Stimulated activated CD4-positive, alpha-beta T cell treated with anti-CD3 and anti-CD28 coated beads, Interleukin-15, amount 100 ng/mL, for 48 hours (primary cell): ENCODE results near the gene SYNE1.

Experiments used
- DNase-seq, 2 donors: peaks; one replicate each; pipeline ENCODE4 v3.0.0-alpha.2; 2020; ENCODE audit warnings: low read depth in 2 of 2

The SYNE1 gene

GRCh38 chr6:152184573-152184916, 452.6 kb downstream of the SYNE1 start:
- no peak for DNase-seq

GRCh38 chr6:152180601-152181000, 456.6 kb downstream of the SYNE1 start:
- DNase-seq, result no peak

GRCh38 chr6:152176268-152176667, 460.9 kb downstream of the SYNE1 start:
- no peak for DNase-seq

- no peak for DNase-seq
Observed at GRCh38 chr6:152173957-152174356, 463.2 kb downstream of the SYNE1 start.

- DNase-seq, result no peak
Observed at GRCh38 chr6:152173321-152173720, 463.8 kb downstream of the SYNE1 start.

- peak; percentile 49 to 64 for DNase-seq
Observed at GRCh38 chr6:152170702-152171667, 466.2 kb downstream of the SYNE1 start.

GRCh38 chr6:152170313-152170701, 466.9 kb downstream of the SYNE1 start:
- DNase-seq, result no peak

GRCh38 chr6:152167641-152168603, 469.2 kb downstream of the SYNE1 start:
- DNase-seq, result no peak

GRCh38 chr6:152166897-152167296, 470.3 kb downstream of the SYNE1 start:
- DNase-seq, result no peak

GRCh38 chr6:152166497-152166896, 470.7 kb downstream of the SYNE1 start:
- DNase-seq, result no peak

- DNase-seq, result no peak
Observed at GRCh38 chr6:152164957-152165356, 472.2 kb downstream of the SYNE1 start.

- no peak for DNase-seq
Observed at GRCh38 chr6:152161501-152161900, 475.7 kb downstream of the SYNE1 start.

- no peak for DNase-seq
Observed at GRCh38 chr6:152160346-152160745, 476.8 kb downstream of the SYNE1 start.

- no peak for DNase-seq
Observed at GRCh38 chr6:152155792-152156191, 481.4 kb downstream of the SYNE1 start.

GRCh38 chr6:152154559-152155356, 482.4 kb downstream of the SYNE1 start:
- no peak for DNase-seq

GRCh38 chr6:152151920-152152319, 485.2 kb downstream of the SYNE1 start:
- no peak for DNase-seq

GRCh38 chr6:152150196-152150595, 487.0 kb downstream of the SYNE1 start:
- DNase-seq, result no peak

- DNase-seq, result no peak
Observed at GRCh38 chr6:152148412-152148811, 488.8 kb downstream of the SYNE1 start.

GRCh38 chr6:152147269-152147668, 489.9 kb downstream of the SYNE1 start:
- DNase-seq, result no peak

- DNase-seq, result no peak
Observed at GRCh38 chr6:152146385-152146784, 490.8 kb downstream of the SYNE1 start.

- no peak for DNase-seq
Observed at GRCh38 chr6:152143359-152143758, 493.8 kb downstream of the SYNE1 start.

- DNase-seq, result no peak
Observed at GRCh38 chr6:152142105-152142504, 495.1 kb downstream of the SYNE1 start.
